ENCODE measurements around the gene SLC35D2.

GRCh38 chr9:96411129-96411838 is 27.8 kb upstream of the SLC35D2 start:
- TF ChIP-seq CTCF (IDR thresholded peaks at IDR 0.05; ENCODE audit: low read depth, low read length, missing input control) (no peak), MAX (IDR thresholded peaks at IDR 0.05) (no peak), RXRA (IDR thresholded peaks at IDR 0.05) (no peak), GABPA (IDR thresholded peaks at IDR 0.05 in 1 of 2, conservative IDR thresholded peaks at IDR 0.05 in 1 of 2) (no peak)
